Cardiac ventricle fibroblast (primary cell): ENCODE measurements around the gene MTO1. TPM values are rescaled to one million over a fixed set of nuclear protein-coding genes. Genes with fewer than 3 reads are reported as not detected.

Experiments used
- total RNA-seq: library from RNA; depleted of rRNA; stranded (reverse); fragments of >200 nt; gene quantifications from 2 replicates; pipeline ENCODE4 v1.2.3, GENCODE V29; 2015

The MTO1 gene, protein sequence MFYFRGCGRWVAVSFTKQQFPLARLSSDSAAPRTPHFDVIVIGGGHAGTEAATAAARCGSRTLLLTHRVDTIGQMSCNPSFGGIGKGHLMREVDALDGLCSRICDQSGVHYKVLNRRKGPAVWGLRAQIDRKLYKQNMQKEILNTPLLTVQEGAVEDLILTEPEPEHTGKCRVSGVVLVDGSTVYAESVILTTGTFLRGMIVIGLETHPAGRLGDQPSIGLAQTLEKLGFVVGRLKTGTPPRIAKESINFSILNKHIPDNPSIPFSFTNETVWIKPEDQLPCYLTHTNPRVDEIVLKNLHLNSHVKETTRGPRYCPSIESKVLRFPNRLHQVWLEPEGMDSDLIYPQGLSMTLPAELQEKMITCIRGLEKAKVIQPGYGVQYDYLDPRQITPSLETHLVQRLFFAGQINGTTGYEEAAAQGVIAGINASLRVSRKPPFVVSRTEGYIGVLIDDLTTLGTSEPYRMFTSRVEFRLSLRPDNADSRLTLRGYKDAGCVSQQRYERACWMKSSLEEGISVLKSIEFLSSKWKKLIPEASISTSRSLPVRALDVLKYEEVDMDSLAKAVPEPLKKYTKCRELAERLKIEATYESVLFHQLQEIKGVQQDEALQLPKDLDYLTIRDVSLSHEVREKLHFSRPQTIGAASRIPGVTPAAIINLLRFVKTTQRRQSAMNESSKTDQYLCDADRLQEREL
- total RNA-seq: 12.5 and 19.5 TPM in 2 replicates

DNA sequence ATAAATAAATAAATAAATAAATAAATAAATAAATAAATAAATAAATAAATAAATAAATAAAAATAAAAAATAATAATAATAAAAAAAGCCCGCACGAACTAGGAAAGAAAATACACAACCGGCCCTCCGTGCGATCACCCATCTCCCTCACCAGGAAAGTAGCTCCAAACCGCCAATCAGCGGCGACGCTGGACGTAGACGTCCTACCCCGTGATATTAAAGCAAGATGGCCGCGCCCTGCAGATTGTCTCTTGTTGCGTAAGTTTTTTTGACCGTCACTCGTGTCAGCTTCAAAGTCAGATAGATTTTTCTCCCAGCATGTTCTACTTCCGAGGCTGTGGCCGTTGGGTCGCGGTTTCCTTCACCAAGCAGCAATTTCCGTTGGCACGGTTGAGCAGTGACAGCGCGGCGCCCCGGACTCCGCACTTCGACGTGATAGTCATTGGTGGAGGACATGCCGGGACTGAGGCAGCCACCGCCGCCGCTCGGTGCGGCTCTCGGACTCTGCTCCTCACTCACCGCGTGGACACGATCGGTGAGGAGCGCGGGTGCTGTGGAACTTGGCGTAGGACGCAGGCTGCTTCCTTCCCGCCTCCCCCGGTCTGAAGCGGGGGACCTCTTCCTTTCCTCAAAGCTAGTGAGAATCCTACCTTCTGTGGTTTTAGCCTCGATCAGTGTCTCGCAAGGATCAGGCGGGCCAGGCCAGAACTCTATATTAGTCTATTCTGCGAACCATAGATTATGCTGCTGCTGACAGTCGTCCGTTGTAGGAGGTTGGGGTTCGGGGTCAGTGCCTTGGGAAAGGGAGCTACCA lies at the start of gene MTO1:
Gene MTO1 (plus strand): TSS at position 201 of the 814 bp plus-strand sequence. CDS start 118 bp downstream, at position 319.

DNA sequence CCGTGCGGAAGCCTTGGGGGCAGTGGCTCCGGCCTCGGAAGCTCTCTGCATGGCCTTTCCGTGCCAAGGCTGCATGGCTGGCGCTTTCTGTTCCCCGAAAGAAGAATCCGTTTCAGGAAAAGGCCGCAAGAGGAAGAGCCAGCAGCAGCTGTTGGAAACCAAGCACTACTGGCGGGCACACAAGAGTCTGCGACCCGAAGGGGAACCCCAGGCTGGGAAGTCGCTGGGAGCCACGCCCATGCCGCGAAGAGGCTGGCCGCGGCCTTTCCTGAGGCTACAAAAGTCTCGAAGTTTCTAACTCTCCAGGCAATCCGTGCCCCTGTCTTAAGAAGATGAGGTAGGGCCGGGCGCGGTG lies 9.5 kb upstream of the MTO1 start, which contains the start of gene CGAS:
Gene CGAS (minus strand): TSS at position 191 of the 355 bp plus-strand sequence. CDS start 116 bp downstream, at position 75.

DNA sequence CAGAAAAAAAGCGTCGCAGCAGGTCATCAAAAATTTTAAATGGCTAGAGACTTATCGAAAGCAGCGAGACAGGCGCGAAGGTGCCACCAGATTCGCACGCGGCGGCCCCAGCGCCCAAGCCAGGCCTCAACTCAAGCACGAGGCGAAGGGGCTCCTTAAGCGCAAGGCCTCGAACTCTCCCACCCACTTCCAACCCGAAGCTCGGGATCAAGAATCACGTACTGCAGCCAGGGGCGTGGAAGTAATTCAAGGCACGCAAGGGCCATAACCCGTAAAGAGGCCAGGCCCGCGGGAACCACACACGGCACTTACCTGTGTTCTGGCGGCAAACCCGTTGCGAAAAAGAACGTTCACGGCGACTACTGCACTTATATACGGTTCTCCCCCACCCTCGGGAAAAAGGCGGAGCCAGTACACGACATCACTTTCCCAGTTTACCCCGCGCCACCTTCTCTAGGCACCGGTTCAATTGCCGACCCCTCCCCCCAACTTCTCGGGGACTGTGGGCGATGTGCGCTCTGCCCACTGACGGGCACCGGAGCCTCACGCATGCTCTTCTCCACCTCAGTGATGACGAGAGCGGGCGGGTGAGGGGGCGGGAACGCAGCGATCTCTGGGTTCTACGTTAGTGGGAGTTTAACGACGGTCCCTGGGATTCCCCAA lies 59.3 kb downstream of the MTO1 start, which contains the start of gene EEF1A1:
Gene EEF1A1 (minus strand): TSS at position 345 of the 663 bp plus-strand sequence. CDS start 1,006 bp downstream, outside the sequence.

Other genes with a start within 250 kb of the MTO1 start
- not detected in 2 replicates for gene KHDC1L, start 236.2 kb upstream of the MTO1 start, total RNA-seq
- gene KHDC1, start 198.5 kb upstream of the MTO1 start, total RNA-seq: 3.4 and 3.5 TPM in 2 replicates
- gene DPPA5, start 107.5 kb upstream of the MTO1 start, total RNA-seq: not detected in 2 replicates
- gene KHDC3L, start 99.1 kb upstream of the MTO1 start, total RNA-seq: not detected in 2 replicates
- not detected in 2 replicates for gene OOEP, start 91.8 kb upstream of the MTO1 start, total RNA-seq
- gene DDX43, start 66.9 kb upstream of the MTO1 start, total RNA-seq: 0.37 and 2.3 TPM in 2 replicates
- gene CGAS, start 9.4 kb upstream of the MTO1 start, total RNA-seq: 2.3 and 2.4 TPM in 2 replicates
- 11,816 and 12,198 TPM in 2 replicates for gene EEF1A1, start 59.3 kb downstream of the MTO1 start, total RNA-seq
- gene SLC17A5, start 192.3 kb downstream of the MTO1 start, total RNA-seq: 13.9 and 16.2 TPM in 2 replicates
- 22.8 and 27.1 TPM in 2 replicates for gene CD109, start 234.5 kb downstream of the MTO1 start, total RNA-seq